Stimulated activated CD8-positive, alpha-beta memory T cell treated with anti-CD3 and anti-CD28 coated beads, Interleukin-12 subunit alpha, Interleukin-12 subunit beta, amount 100 ng/mL, for 4 hours (primary cell): ENCODE data around the gene CDKN2AIPNL.

ENCODE experiments used
- DNase-seq: peaks from one replicate; pipeline ENCODE4 v3.0.0-alpha.2; 2020; ENCODE audit warnings: low read depth

Gene CDKN2AIPNL

GRCh38 chr5:134411546-134412266 lies at the start of gene CDKN2AIPNL:
TSS of gene CDKN2AIPNL (minus strand) at chr5:134411881. CDS start at chr5:134411854, 27 bp downstream.
- peak; percentile 83 for DNase-seq

GRCh38 chr5:134460551-134460950 lies 48.9 kb upstream of the CDKN2AIPNL start:
- no peak for DNase-seq

- no peak for DNase-seq
Measured at GRCh38 chr5:134459491-134459890, 47.8 kb upstream of the CDKN2AIPNL start.

GRCh38 chr5:134459010-134459403 lies 47.3 kb upstream of the CDKN2AIPNL start:
- no peak for DNase-seq

- DNase-seq: no peak
Measured at GRCh38 chr5:134458234-134459009, 46.7 kb upstream of the CDKN2AIPNL start.

- DNase-seq: no peak
Measured at GRCh38 chr5:134457801-134458200, 46.1 kb upstream of the CDKN2AIPNL start.

- no peak for DNase-seq
Measured at GRCh38 chr5:134456825-134457224, 45.1 kb upstream of the CDKN2AIPNL start.

- DNase-seq: no peak
Measured at GRCh38 chr5:134455466-134455865, 43.8 kb upstream of the CDKN2AIPNL start.

- DNase-seq: no peak
Measured at GRCh38 chr5:134453016-134453415, 41.3 kb upstream of the CDKN2AIPNL start.

- no peak for DNase-seq
Measured at GRCh38 chr5:134451936-134452505, 40.3 kb upstream of the CDKN2AIPNL start.

GRCh38 chr5:134451225-134451935 lies 39.7 kb upstream of the CDKN2AIPNL start:
- DNase-seq: no peak

- DNase-seq: no peak
Measured at GRCh38 chr5:134450374-134450773, 38.7 kb upstream of the CDKN2AIPNL start.

GRCh38 chr5:134449167-134449566 lies 37.5 kb upstream of the CDKN2AIPNL start:
- DNase-seq: no peak

GRCh38 chr5:134447815-134448520 lies 36.3 kb upstream of the CDKN2AIPNL start:
- no peak for DNase-seq

- no peak for DNase-seq
Measured at GRCh38 chr5:134446938-134447337, 35.3 kb upstream of the CDKN2AIPNL start.

- no peak for DNase-seq
Measured at GRCh38 chr5:134445856-134446818, 34.5 kb upstream of the CDKN2AIPNL start.

GRCh38 chr5:134444941-134445471 lies 33.3 kb upstream of the CDKN2AIPNL start:
- no peak for DNase-seq

- no peak for DNase-seq
Measured at GRCh38 chr5:134440201-134440755, 28.6 kb upstream of the CDKN2AIPNL start.

- no peak for DNase-seq
Measured at GRCh38 chr5:134439210-134439654, 27.6 kb upstream of the CDKN2AIPNL start.

- no peak for DNase-seq
Measured at GRCh38 chr5:134438721-134439123, 27.0 kb upstream of the CDKN2AIPNL start.
